Ishikawa (cell line): ENCODE data around the gene WDFY2.

Experiments
- CEBPB ChIP-seq: IDR thresholded peaks from 2 replicates; pipeline ENCODE4 v1.6.1; 2012
- CREB1 ChIP-seq: IDR thresholded peaks from 2 replicates; pipeline ENCODE4 v1.6.1; 2012; ENCODE audit warnings: low read depth
- EGR1 ChIP-seq: IDR thresholded peaks from 2 replicates; pipeline ENCODE4 v1.6.1; 2012
- EP300 ChIP-seq: IDR thresholded peaks from 2 replicates; pipeline ENCODE4 v1.6.1; 2012; ENCODE audit warnings: borderline replicate concordance
- FOXM1 ChIP-seq: IDR thresholded peaks from 2 replicates; pipeline ENCODE4 v1.6.1; 2012; ENCODE audit warnings: low read depth, borderline replicate concordance
- MAX ChIP-seq: IDR thresholded peaks from 2 replicates; pipeline ENCODE4 v1.6.1; 2012
- NFIC ChIP-seq: IDR thresholded peaks from 2 replicates; pipeline ENCODE4 v1.6.1; 2012
- RAD21 ChIP-seq: IDR thresholded peaks from 2 replicates; pipeline ENCODE4 v1.6.1; 2012; ENCODE audit warnings: low read depth
- REST ChIP-seq: IDR thresholded peaks from 2 replicates; pipeline ENCODE4 v1.6.1; 2012; ENCODE audit warnings: low read depth, mild to moderate bottlenecking
- TAF1 ChIP-seq: IDR thresholded peaks from 2 replicates; pipeline ENCODE4 v1.6.1; 2012; ENCODE audit warnings: low read depth, mild to moderate bottlenecking
- TCF12 ChIP-seq: IDR thresholded peaks from 2 replicates; pipeline ENCODE4 v1.6.1; 2012; ENCODE audit warnings: low read depth
- TEAD4 ChIP-seq: IDR thresholded peaks from 2 replicates; pipeline ENCODE4 v1.6.1; 2012
- USF1 ChIP-seq: IDR thresholded peaks from 2 replicates; pipeline ENCODE4 v1.6.1; 2012
- YY1 ChIP-seq: IDR thresholded peaks from 2 replicates; pipeline ENCODE4 v1.6.1; 2012; ENCODE audit warnings: low read depth
- ZBTB7A ChIP-seq: IDR thresholded peaks from 2 replicates; pipeline ENCODE4 v1.6.1; 2012; ENCODE audit warnings: low read depth

The WDFY2 gene

GRCh38 chr13:51804295-51805172 is 220.3 kb downstream of the WDFY2 start:
- TF ChIP-seq EGR1 (no peak), CEBPB (no peak), RAD21 (no peak), YY1 (no peak), EP300 (no peak), CREB1 (no peak), MAX (no peak), NFIC (no peak), ZBTB7A (no peak), TCF12 (no peak), TAF1 (no peak), TEAD4 (no peak), USF1 (no peak), FOXM1 (no peak), REST (no peak)

- TF ChIP-seq EGR1 = no peak
- no peak for TF ChIP-seq REST
Observed at GRCh38 chr13:51805313-51805712, 221.1 kb downstream of the WDFY2 start.

- no peak for TF ChIP-seq CEBPB
- TF ChIP-seq TEAD4 = no peak
- TF ChIP-seq TAF1 = no peak
- no peak for TF ChIP-seq ZBTB7A
- TF ChIP-seq FOXM1 = no peak
- no peak for TF ChIP-seq USF1
- no peak for TF ChIP-seq EP300
- TF ChIP-seq RAD21 = no peak
- TF ChIP-seq TCF12 = no peak
- no peak for TF ChIP-seq YY1
- TF ChIP-seq NFIC = no peak
- TF ChIP-seq MAX = no peak
- TF ChIP-seq CREB1 = no peak
- no peak for TF ChIP-seq REST
Observed at GRCh38 chr13:51805925-51806324, 221.7 kb downstream of the WDFY2 start.

- TF ChIP-seq EGR1 (no peak), REST (no peak), FOXM1 (no peak), NFIC (no peak), ZBTB7A (no peak), TEAD4 (no peak), RAD21 (no peak), YY1 (no peak)
Observed at GRCh38 chr13:51806566-51806965, 222.3 kb downstream of the WDFY2 start.
